ENCODE measurements around the gene LSM3. TPM values are rescaled to one million over a fixed set of nuclear protein-coding genes. Genes with fewer than 3 reads are reported as not detected.

The LSM3 gene
- total RNA-seq, 1 experiment from 2014 or later, result 10.2 TPM

GRCh38 chr3:14166877-14167603 lies 11.6 kb upstream of the LSM3 start:
- H3K4me1 Mint-ChIP-seq (ENCODE audit: insufficient read depth, unreplicated experiment), result peaks cover 53% of the 10 kb centered on the region
- DNase-seq (ENCODE audit: unreplicated experiment), result peak; percentile 35
- no peak for TF ChIP-seq CTCF (IDR thresholded peaks at IDR 0.05; ENCODE audit: unreplicated experiment)
- no TSS peak for BruUV-seq (replicated peaks)
- ChIA-PET POLR2A (interaction anchor here (0.8 to 3.7 kb wide), 6 partner anchors 9 to 42 kb away, joined by 3 to 43 read pairs (median 6); partner anchors contain the start of genes CHCHD4, LSM3, TMEM43 and XPC), CTCF (interaction anchor here (0.5 to 2.1 kb wide), 4 partner anchors 10 to 520 kb away, joined by 3 to 10 read pairs (median 4); partner anchors contain the start of genes CHCHD4 and TMEM43)
- H3K27ac Mint-ChIP-seq (ENCODE audit: low read depth, unreplicated experiment), result peak overlapping the region; percentile 65
- peaks cover 98% of the 10 kb centered on the region for H3K36me3 Mint-ChIP-seq (ENCODE audit: insufficient read depth, unreplicated experiment)
- no peaks in the 10 kb centered on the region for H3K27me3 Mint-ChIP-seq (ENCODE audit: insufficient read depth, unreplicated experiment)
- intact Hi-C loops (cut with micrococcal nuclease), result no loop called here
- H3K9me3 Mint-ChIP-seq (ENCODE audit: unreplicated experiment), result no peaks in the 10 kb centered on the region
- peak overlapping the region; percentile 53 for H3K4me3 Mint-ChIP-seq (ENCODE audit: unreplicated experiment)

- no peaks in the 10 kb centered on the region for H3K9me3 Mint-ChIP-seq (ENCODE audit: unreplicated experiment)
- no peak for TF ChIP-seq CTCF (IDR thresholded peaks at IDR 0.05; ENCODE audit: unreplicated experiment)
- no peak for DNase-seq (ENCODE audit: unreplicated experiment)
- H3K36me3 Mint-ChIP-seq (ENCODE audit: insufficient read depth, unreplicated experiment), result peaks cover 91% of the 10 kb centered on the region
- ChIA-PET CTCF (interaction anchor here (2.0 kb wide), 1 partner anchor 34 kb away, joined by 4 read pairs; no protein-coding TSS in a partner anchor), POLR2A (interaction anchor here (0.7 to 7.2 kb wide), 6 partner anchors 9 to 220 kb away, joined by 3 to 77 read pairs (median 10); partner anchors contain the start of genes CHCHD4, LSM3, TMEM43 and XPC)
- H3K4me1 Mint-ChIP-seq (ENCODE audit: insufficient read depth, unreplicated experiment), result peaks cover 62% of the 10 kb centered on the region
- intact Hi-C loops (cut with micrococcal nuclease), result no loop called here
- no peak overlapping the region for H3K4me3 Mint-ChIP-seq (ENCODE audit: unreplicated experiment)
- no TSS peak for BruUV-seq (replicated peaks)
- peak overlapping the region; percentile 96 for H3K27ac Mint-ChIP-seq (ENCODE audit: low read depth, unreplicated experiment)
- H3K27me3 Mint-ChIP-seq (ENCODE audit: insufficient read depth, unreplicated experiment), result no peaks in the 10 kb centered on the region
Measured at GRCh38 chr3:14169435-14169834, 9.2 kb upstream of the LSM3 start.

GRCh38 chr3:14169871-14170270 lies 8.7 kb upstream of the LSM3 start:
- ChIA-PET CTCF (interaction anchor here (0.8 to 2.0 kb wide), 3 partner anchors 20 to 274 kb away, joined by 4 to 5 read pairs (median 5); no protein-coding TSS in a partner anchor), POLR2A (interaction anchor here (0.6 to 7.2 kb wide), 7 partner anchors 9 to 280 kb away, joined by 3 to 77 read pairs (median 8); partner anchors contain the start of genes CHCHD4, LSM3, TMEM43 and XPC)
- TF ChIP-seq CTCF (IDR thresholded peaks at IDR 0.05; ENCODE audit: unreplicated experiment), result no peak
- intact Hi-C loops (cut with micrococcal nuclease), result loop anchor here (1.0 kb wide), 1 partner anchor 45 kb away; the partner anchor contains the start of gene TMEM43
- DNase-seq (ENCODE audit: unreplicated experiment), result no peak
- Mint-ChIP-seq H3K27me3 (ENCODE audit: insufficient read depth, unreplicated experiment) (no peaks in the 10 kb centered on the region), H3K27ac (ENCODE audit: low read depth, unreplicated experiment) (peak overlapping the region; percentile 96), H3K4me3 (ENCODE audit: unreplicated experiment) (peak overlapping the region; percentile 39), H3K9me3 (ENCODE audit: unreplicated experiment) (no peaks in the 10 kb centered on the region), H3K4me1 (ENCODE audit: insufficient read depth, unreplicated experiment) (peaks cover 66% of the 10 kb centered on the region), H3K36me3 (ENCODE audit: insufficient read depth, unreplicated experiment) (peaks cover 86% of the 10 kb centered on the region)
- BruUV-seq (replicated peaks), result no TSS peak

- Mint-ChIP-seq H3K27ac (ENCODE audit: low read depth, unreplicated experiment) (peak overlapping the region; percentile 96), H3K36me3 (ENCODE audit: insufficient read depth, unreplicated experiment) (peaks cover 79% of the 10 kb centered on the region)
Measured at GRCh38 chr3:14170531-14171159, 8.0 kb upstream of the LSM3 start.

More at GRCh38 chr3:14170531-14171159, 8.0 kb upstream of the LSM3 start:
- POLR2A ChIA-PET, result interaction anchor here (0.6 to 7.2 kb wide), 10 partner anchors 8 to 928 kb away, joined by 3 to 77 read pairs (median 7); partner anchors contain the start of genes CHCHD4, LSM3, TMEM43 and XPC
- intact Hi-C loops (cut with micrococcal nuclease), result loop anchor here (1.0 kb wide), 1 partner anchor 45 kb away; the partner anchor contains the start of gene TMEM43
- TF ChIP-seq CTCF (IDR thresholded peaks at IDR 0.05; ENCODE audit: unreplicated experiment), result no peak
- no peak for DNase-seq (ENCODE audit: unreplicated experiment)
- H3K4me3 Mint-ChIP-seq (ENCODE audit: unreplicated experiment), result peak overlapping the region; percentile 39
- TSS peak; percentile 12 for BruUV-seq (replicated peaks)
- peaks cover 74% of the 10 kb centered on the region for H3K4me1 Mint-ChIP-seq (ENCODE audit: insufficient read depth, unreplicated experiment)
- CTCF ChIA-PET, result interaction anchor here (0.6 to 1.6 kb wide), 5 partner anchors 21 to 290 kb away, joined by 3 to 6 read pairs (median 5); partner anchors contain the start of genes CHCHD4, TMEM43 and WNT7A
- no peaks in the 10 kb centered on the region for H3K27me3 Mint-ChIP-seq (ENCODE audit: insufficient read depth, unreplicated experiment)
- no peaks in the 10 kb centered on the region for H3K9me3 Mint-ChIP-seq (ENCODE audit: unreplicated experiment)

Data from MCF 10A (cell line).